DMS114 treated with DMSO at 0.1 percent for 48 hours (cell line): Measurements from ENCODE around the gene PODXL2.
"Not testable (repeated sequence)": the region's sequence is repeated elsewhere in the genome, so short reads cannot be mapped to it uniquely, and the experiment has no call there.

ENCODE experiments used
- DNase-seq: peaks from one replicate; lab custom pipeline; 2025; ENCODE audit not compliant: unreplicated experiment; lab: John Stamatoyannopoulos, UW

The PODXL2 gene

GRCh38 chr3:127605547-127605946 is 23.4 kb upstream of the PODXL2 start:
- not testable (repeated sequence) for DNase-seq

GRCh38 chr3:127606086-127606805 is 22.7 kb upstream of the PODXL2 start:
- DNase-seq = no peak

- DNase-seq = no peak
Measured at GRCh38 chr3:127606981-127607595, 21.9 kb upstream of the PODXL2 start.

GRCh38 chr3:127607675-127608361 is 21.2 kb upstream of the PODXL2 start:
- no peak for DNase-seq

DNA sequence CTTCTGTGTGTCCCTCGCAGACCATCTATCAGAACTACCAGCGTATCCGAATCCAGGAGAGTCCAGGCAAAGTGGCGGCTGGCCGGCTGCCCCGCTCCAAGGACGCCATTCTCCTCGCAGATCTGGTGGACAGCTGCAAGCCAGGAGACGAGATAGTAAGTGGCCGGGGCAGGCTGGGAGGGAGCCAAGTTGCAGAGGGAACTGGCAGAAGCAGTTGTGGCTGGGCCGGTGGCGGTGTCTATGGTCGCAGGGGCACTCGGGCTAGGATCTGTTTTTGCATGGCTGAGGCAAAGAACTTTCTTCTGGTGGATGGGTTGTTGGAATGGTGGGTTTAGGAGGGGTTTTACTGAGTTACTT is 20.6 kb upstream of the PODXL2 start:
- DNase-seq = no peak

GRCh38 chr3:127610105-127610504 is 18.9 kb upstream of the PODXL2 start:
- DNase-seq = no peak

- DNase-seq = no peak
Measured at GRCh38 chr3:127611251-127611650, 17.7 kb upstream of the PODXL2 start.

DNA sequence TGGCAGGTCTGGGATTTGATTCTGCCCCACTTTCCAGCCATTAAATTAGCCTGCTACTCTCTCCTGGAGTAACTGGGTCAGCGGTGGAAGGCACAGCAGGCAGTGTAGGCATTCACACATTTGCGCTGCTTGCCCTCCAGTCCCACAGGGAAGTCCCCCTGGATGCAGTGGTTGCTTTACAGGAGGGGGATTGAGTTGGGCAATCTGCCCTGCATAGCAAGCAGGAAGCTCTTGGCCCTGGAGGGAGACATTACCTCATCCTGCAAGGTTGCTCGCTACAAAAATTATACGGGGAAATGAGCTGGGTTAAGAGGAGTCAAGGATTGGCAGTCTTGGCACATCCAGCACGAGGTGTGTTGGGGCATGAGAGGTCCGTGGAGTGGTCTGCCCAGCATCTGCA is 16.0 kb upstream of the PODXL2 start:
- no peak for DNase-seq

- DNase-seq = no peak
Measured at GRCh38 chr3:127613406-127613805, 15.6 kb upstream of the PODXL2 start.

DNA sequence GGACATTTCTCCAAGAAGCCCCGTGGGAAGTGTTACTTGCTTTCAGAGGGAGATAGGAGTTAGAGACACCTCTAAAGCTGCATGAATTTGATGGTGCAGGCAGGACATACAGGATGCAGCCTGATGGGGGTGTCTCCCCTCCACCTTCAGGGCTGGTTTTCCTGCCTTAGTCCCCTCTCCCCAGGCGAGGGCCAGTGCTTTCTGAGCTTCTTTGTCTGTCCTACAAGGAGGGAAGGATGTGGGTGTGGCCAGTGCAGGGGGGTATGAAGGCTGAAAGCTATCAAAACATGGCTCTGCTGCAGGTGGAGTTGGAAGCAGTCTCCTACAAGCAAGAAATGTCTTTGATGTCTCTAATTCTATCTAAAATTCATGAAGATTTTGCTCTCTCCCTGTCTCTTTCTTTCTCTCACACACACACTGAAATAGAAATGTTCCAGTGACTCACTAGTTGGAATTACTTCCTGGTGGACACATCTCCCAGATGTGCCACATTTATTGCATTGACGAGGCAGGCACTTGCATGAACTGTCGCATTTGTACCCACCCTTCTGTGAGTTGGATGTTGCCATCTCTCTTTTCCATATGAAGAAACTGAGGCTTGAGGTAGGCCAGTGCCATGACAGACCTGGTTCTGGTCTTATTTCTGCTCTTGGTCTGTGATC is 13.9 kb upstream of the PODXL2 start:
- DNase-seq = no peak

GRCh38 chr3:127615631-127616305 is 13.2 kb upstream of the PODXL2 start:
- no peak for DNase-seq

DNA sequence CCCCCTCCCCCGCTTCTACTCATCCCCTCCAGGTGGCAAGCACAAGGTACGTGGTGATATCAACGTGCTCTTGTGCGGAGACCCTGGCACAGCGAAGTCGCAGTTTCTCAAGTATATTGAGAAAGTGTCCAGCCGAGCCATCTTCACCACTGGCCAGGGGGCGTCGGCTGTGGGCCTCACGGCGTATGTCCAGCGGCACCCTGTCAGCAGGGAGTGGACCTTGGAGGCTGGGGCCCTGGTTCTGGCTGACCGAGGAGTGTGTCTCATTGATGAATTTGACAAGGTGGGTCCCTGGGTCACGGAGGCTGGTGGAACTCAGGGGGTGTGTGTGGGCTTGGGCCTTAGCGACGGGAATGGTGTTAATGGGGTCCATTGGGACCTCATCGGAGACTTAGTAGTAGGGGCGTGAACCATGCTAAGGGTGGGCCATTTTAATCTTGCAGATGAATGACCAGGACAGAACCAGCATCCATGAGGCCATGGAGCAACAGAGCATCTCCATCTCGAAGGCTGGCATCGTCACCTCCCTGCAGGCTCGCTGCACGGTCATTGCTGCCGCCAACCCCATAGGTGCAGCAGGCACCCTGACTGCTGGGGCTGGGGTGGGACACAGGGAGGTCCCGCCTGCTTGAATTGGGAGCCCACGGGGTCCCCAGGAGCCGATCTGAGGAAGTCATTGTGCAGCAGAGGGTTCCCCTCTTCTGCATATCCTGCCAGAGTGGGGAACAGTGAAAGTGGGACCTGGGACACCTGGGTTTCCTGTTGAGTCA is 12.0 kb upstream of the PODXL2 start:
- no peak for DNase-seq

DNA sequence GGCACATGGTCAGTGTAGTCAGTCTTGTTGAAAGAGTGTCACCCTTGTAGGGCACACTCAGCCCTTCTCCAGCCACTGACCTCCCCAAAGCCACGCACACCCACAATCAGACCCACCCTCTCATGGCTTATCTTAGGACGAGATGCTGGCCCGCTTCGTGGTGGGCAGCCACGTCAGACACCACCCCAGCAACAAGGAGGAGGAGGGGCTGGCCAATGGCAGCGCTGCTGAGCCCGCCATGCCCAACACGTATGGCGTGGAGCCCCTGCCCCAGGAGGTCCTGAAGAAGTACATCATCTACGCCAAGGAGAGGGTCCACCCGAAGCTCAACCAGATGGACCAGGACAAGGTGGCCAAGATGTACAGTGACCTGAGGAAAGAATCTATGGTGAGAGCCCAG is 10.1 kb upstream of the PODXL2 start:
- DNase-seq = no peak

GRCh38 chr3:127620637-127621375 is 8.2 kb upstream of the PODXL2 start:
- DNase-seq = no peak

DNA sequence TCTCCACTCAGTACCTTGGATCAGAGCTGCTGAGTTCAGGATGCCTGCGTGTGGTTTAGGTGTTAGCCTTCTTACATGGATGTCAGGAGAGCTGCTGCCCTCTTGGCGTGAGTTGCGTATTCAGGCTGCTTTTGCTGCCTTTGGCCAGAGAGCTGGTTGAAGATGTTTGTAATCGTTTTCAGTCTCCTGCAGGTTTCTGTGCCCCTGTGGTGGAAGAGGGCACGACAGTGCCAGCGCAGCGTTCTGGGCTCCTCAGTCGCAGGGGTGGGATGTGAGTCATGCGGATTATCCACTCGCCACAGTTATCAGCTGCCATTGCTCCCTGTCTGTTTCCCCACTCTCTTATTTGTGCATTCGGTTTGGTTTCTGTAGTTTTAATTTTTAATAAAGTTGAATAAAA is 7.0 kb upstream of the PODXL2 start:
- DNase-seq = no peak

GRCh38 chr3:127622772-127623576 is 6.0 kb upstream of the PODXL2 start:
- no peak for DNase-seq

DNA sequence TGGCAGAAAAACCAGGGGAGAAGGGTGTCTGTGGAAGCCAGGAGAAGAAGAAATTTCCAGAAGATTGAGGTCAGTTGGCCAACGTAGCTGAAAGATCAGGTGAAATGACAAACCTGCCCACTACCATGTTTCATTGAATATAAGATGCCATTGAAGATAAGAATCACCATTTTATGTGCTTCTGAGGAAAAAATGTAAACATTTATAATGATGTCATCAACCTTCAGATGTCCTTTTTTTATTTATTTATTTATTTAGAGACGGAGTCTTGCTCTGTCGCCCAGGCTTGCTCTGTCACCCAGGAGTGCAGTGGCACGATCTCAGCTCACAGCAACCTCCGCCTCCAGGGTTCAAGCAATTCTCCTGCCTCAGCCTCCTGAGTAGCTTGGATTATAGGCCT is 4.9 kb upstream of the PODXL2 start:
- DNase-seq = no peak

DNA sequence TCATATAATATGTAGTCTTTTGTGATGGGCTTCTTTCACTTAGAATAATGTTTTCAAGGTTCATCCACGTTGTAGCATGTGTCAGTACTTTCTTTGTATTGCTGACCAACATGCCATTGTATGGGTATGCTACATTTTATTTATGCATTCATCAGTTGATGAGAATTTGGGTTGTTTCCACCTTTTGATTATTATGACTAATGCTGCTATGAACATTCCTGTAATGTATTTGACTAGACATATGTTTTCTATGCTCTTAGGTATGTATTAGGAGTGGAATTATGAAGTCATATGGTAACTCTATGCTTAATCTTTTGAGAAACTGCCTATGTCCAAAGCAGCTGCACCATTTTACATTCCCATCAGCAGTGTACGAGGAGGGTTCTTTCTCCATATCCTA is 3.2 kb upstream of the PODXL2 start:
- no peak for DNase-seq

GRCh38 chr3:127628426-127628787 is 578 bp upstream of the PODXL2 start:
- no peak for DNase-seq
